NCI-H82 (cell line): ENCODE results near the gene ELMO2.

Experiments
- DNase-seq: peaks from one replicate; lab custom pipeline; 2025; lab: John Stamatoyannopoulos, UW

ELMO2 gene

GRCh38 chr20:46352370-46352938 lies 54.0 kb downstream of the ELMO2 start:
- no peak for DNase-seq

- DNase-seq, result no peak
Measured at GRCh38 chr20:46351357-46352058, 54.9 kb downstream of the ELMO2 start.

GRCh38 chr20:46350986-46351267 lies 55.5 kb downstream of the ELMO2 start:
- no peak for DNase-seq

- DNase-seq, result peak; percentile 52
Measured at GRCh38 chr20:46350201-46350985, 56.0 kb downstream of the ELMO2 start.

GRCh38 chr20:46349742-46350056 lies 56.7 kb downstream of the ELMO2 start:
- no peak for DNase-seq

- peak; percentile 91 for DNase-seq
Measured at GRCh38 chr20:46349035-46349741, 57.2 kb downstream of the ELMO2 start.

- DNase-seq, result peak; percentile 85
Measured at GRCh38 chr20:46347841-46348803, 58.3 kb downstream of the ELMO2 start.

GRCh38 chr20:46346770-46347169 lies 59.6 kb downstream of the ELMO2 start:
- no peak for DNase-seq

- DNase-seq, result no peak
Measured at GRCh38 chr20:46344488-46345162, 61.8 kb downstream of the ELMO2 start.

- DNase-seq, result no peak
Measured at GRCh38 chr20:46343975-46344357, 62.4 kb downstream of the ELMO2 start.

- peak; percentile 70 for DNase-seq
Measured at GRCh38 chr20:46343348-46343974, 63.0 kb downstream of the ELMO2 start.

GRCh38 chr20:46342451-46343347 lies 63.7 kb downstream of the ELMO2 start:
- no peak for DNase-seq

- DNase-seq, result no peak
Measured at GRCh38 chr20:46342010-46342378, 64.4 kb downstream of the ELMO2 start.

- no peak for DNase-seq
Measured at GRCh38 chr20:46341074-46342009, 65.1 kb downstream of the ELMO2 start.

- DNase-seq, result no peak
Measured at GRCh38 chr20:46339037-46339436, 67.4 kb downstream of the ELMO2 start.

GRCh38 chr20:46336735-46337134 lies 69.7 kb downstream of the ELMO2 start:
- no peak for DNase-seq

GRCh38 chr20:46334303-46334904 lies 72.0 kb downstream of the ELMO2 start:
- DNase-seq, result no peak
